CD4-positive, alpha-beta T cell treated with Interleukin-10 for 1 hour (primary cell): ENCODE results near the gene CREB5.
"Not testable (repeated sequence)": the region's sequence is repeated elsewhere in the genome, so short reads cannot be mapped to it uniquely, and the experiment has no call there.

Experiments
- DNase-seq: peaks from one replicate; pipeline ENCODE4 v3.0.0-alpha.2; 2020

Gene CREB5

GRCh38 chr7:28758186-28758585 lies 345.9 kb downstream of the CREB5 start:
- DNase-seq, result no peak

- DNase-seq, result no peak
These were observed 347.2 kb downstream of the CREB5 start for GRCh38 chr7:28759475-28759971.

- no peak for DNase-seq
These were observed 349.2 kb downstream of the CREB5 start for GRCh38 chr7:28761505-28761904.

GRCh38 chr7:28762651-28763050 lies 350.3 kb downstream of the CREB5 start:
- no peak for DNase-seq

- DNase-seq, result no peak
These were observed 354.0 kb downstream of the CREB5 start for GRCh38 chr7:28766359-28766758.

GRCh38 chr7:28767356-28767755 lies 355.0 kb downstream of the CREB5 start:
- no peak for DNase-seq

GRCh38 chr7:28768577-28769147 lies 356.3 kb downstream of the CREB5 start:
- DNase-seq, result no peak

GRCh38 chr7:28771906-28772622 lies 359.7 kb downstream of the CREB5 start:
- DNase-seq, result no peak

GRCh38 chr7:28773423-28774145 lies 361.3 kb downstream of the CREB5 start:
- DNase-seq, result no peak

GRCh38 chr7:28774261-28774988 lies 362.1 kb downstream of the CREB5 start:
- no peak for DNase-seq

GRCh38 chr7:28776463-28777157 lies 364.3 kb downstream of the CREB5 start:
- no peak for DNase-seq

- no peak for DNase-seq
These were observed 366.5 kb downstream of the CREB5 start for GRCh38 chr7:28778786-28779185.

- DNase-seq, result no peak
These were observed 367.6 kb downstream of the CREB5 start for GRCh38 chr7:28779954-28780353.

- DNase-seq, result no peak
These were observed 370.0 kb downstream of the CREB5 start for GRCh38 chr7:28782362-28782761.

GRCh38 chr7:28784171-28784902 lies 372.0 kb downstream of the CREB5 start:
- DNase-seq, result no peak

- no peak for DNase-seq
These were observed 373.0 kb downstream of the CREB5 start for GRCh38 chr7:28785041-28785995.

GRCh38 chr7:28786156-28786555 lies 373.8 kb downstream of the CREB5 start:
- not testable (repeated sequence) for DNase-seq

- DNase-seq, result no peak
These were observed 374.8 kb downstream of the CREB5 start for GRCh38 chr7:28787106-28787505.

- DNase-seq, result no peak
These were observed 378.1 kb downstream of the CREB5 start for GRCh38 chr7:28790467-28790866.

GRCh38 chr7:28792858-28793257 lies 380.5 kb downstream of the CREB5 start:
- DNase-seq, result no peak
